Activated T-helper 1 cell treated with anti-CD3 and anti-CD28 coated beads, Interleukin-12 subunit alpha, Interleukin-12 subunit beta, Interleukin-2, Interleukin-4 antibody, amounts not matched to agents 30 ng/mL and 10 ng/mL and 1 ng/mL, durations not matched to agents 14 hours and 24 hours and 36 hours (primary cell): ENCODE measurements around the gene KRT28. TPM values are rescaled to one million over a fixed set of nuclear protein-coding genes. Genes with fewer than 3 reads are reported as not detected.
"Not testable (repeated sequence)": the region's sequence is repeated elsewhere in the genome, so short reads cannot be mapped to it uniquely, and the experiment has no call there.

Experiments
- DNase-seq: peaks from one replicate; pipeline ENCODE4 v3.0.0; 2021; ENCODE audit warnings: low spot score
- H3K27ac Mint-ChIP-seq: one replicate; pipeline ENCODE4 v1.8.0; 2021; ENCODE audit warnings: mild to moderate bottlenecking, mixed read lengths
- H3K27me3 Mint-ChIP-seq: one replicate; pipeline ENCODE4 v1.8.0; 2022; ENCODE audit warnings: mild to moderate bottlenecking, moderate library complexity, mixed read lengths; ENCODE audit not compliant: insufficient read depth
- H3K36me3 Mint-ChIP-seq: one replicate; pipeline ENCODE4 v1.8.0; 2021; ENCODE audit warnings: low read depth, mixed read lengths
- H3K4me1 Mint-ChIP-seq: one replicate; pipeline ENCODE4 v1.8.0; 2021; ENCODE audit warnings: low read depth, mixed read lengths
- H3K4me3 Mint-ChIP-seq: one replicate; pipeline ENCODE4 v1.8.0; 2021; ENCODE audit warnings: mild to moderate bottlenecking, moderate library complexity, mixed read lengths
- H3K9me3 Mint-ChIP-seq: one replicate; pipeline ENCODE4 v1.8.0; 2021; ENCODE audit warnings: mixed read lengths
- intact Hi-C: fragments of 100-400 bp; cut with micrococcal nuclease; formaldehyde crosslinking; loops from one replicate; pipeline ENCODE4 v1.15.1; 2024
- total RNA-seq: library from RNA; stranded (reverse); gene quantifications from 2 replicates; pipeline ENCODE4 v1.2.3, GENCODE V29; 2022

KRT28 gene
- total RNA-seq, 1 donor from 2014 or later: not detected

GRCh38 chr17:40755231-40755630 lies 44.5 kb downstream of the KRT28 start, which contains the start of gene KRT25:
Gene KRT25, minus strand, starts transcription at chr17:40755331. Its CDS starts 60 bp downstream, at chr17:40755271.
- H3K27me3 Mint-ChIP-seq: peaks cover 24% of the 10 kb centered on the region
- intact Hi-C loops: no loop called here
- no peak for DNase-seq
- no peaks in the 10 kb centered on the region for H3K36me3 Mint-ChIP-seq
- H3K4me1 Mint-ChIP-seq: no peaks in the 10 kb centered on the region
- H3K4me3 Mint-ChIP-seq: no peak within 1 kb of the TSS
- H3K9me3 Mint-ChIP-seq: peaks cover 26% of the 10 kb centered on the region
- H3K27ac Mint-ChIP-seq: no peak within 1 kb of the TSS

GRCh38 chr17:40753804-40754203 lies 46.0 kb downstream of the KRT28 start:
- H3K36me3 Mint-ChIP-seq: no peaks in the 10 kb centered on the region
- H3K4me3 Mint-ChIP-seq: no peak overlapping the region
- no peak for DNase-seq
- H3K4me1 Mint-ChIP-seq: no peaks in the 10 kb centered on the region
- peaks cover 12% of the 10 kb centered on the region for H3K9me3 Mint-ChIP-seq
- H3K27ac Mint-ChIP-seq: no peak overlapping the region
- H3K27me3 Mint-ChIP-seq: peaks cover 21% of the 10 kb centered on the region
- intact Hi-C loops: no loop called here

- DNase-seq: no peak
- Mint-ChIP-seq H3K9me3 (peaks cover 4% of the 10 kb centered on the region), H3K36me3 (no peaks in the 10 kb centered on the region), H3K27ac (no peak overlapping the region), H3K4me3 (no peak overlapping the region), H3K27me3 (peaks cover 26% of the 10 kb centered on the region), H3K4me1 (no peaks in the 10 kb centered on the region)
- intact Hi-C loops: no loop called here
Observed at GRCh38 chr17:40751065-40751464, 48.7 kb downstream of the KRT28 start.

- Mint-ChIP-seq H3K4me1 (no peaks in the 10 kb centered on the region), H3K36me3 (no peaks in the 10 kb centered on the region), H3K4me3 (no peak overlapping the region), H3K27ac (no peak overlapping the region), H3K27me3 (peaks cover 22% of the 10 kb centered on the region), H3K9me3 (peaks cover 4% of the 10 kb centered on the region)
- no peak for DNase-seq
- intact Hi-C loops: no loop called here
Observed at GRCh38 chr17:40750391-40750790, 49.4 kb downstream of the KRT28 start.

- peaks cover 22% of the 10 kb centered on the region for H3K27me3 Mint-ChIP-seq
Observed at GRCh38 chr17:40748666-40749065, 51.1 kb downstream of the KRT28 start.

More at GRCh38 chr17:40748666-40749065, 51.1 kb downstream of the KRT28 start:
- H3K9me3 Mint-ChIP-seq, DNase-seq, H3K36me3 Mint-ChIP-seq, H3K4me1 Mint-ChIP-seq, H3K27ac Mint-ChIP-seq, intact Hi-C loops, H3K4me3 Mint-ChIP-seq: not testable (repeated sequence)

Other genes with a start within 250 kb of the KRT28 start
- 165 and 166 TPM in 2 replicates for gene CCR7, start 234.5 kb downstream of the KRT28 start, total RNA-seq
- 125 and 132 TPM in 2 replicates for gene SMARCE1, start 152.1 kb downstream of the KRT28 start, total RNA-seq
- gene KRT222, start 134.8 kb downstream of the KRT28 start, total RNA-seq: not detected in 2 replicates
- not detected in 2 replicates for gene KRT24, start 96.2 kb downstream of the KRT28 start, total RNA-seq
- gene KRT25, start 44.6 kb downstream of the KRT28 start, total RNA-seq: not detected in 2 replicates
- gene KRT26, start 27.8 kb downstream of the KRT28 start, total RNA-seq: not detected in 2 replicates
- not detected in 2 replicates for gene KRT27, start 17.4 kb downstream of the KRT28 start, total RNA-seq
- 27.2 and 28.0 TPM in 2 replicates for gene KRT10, start 22.7 kb upstream of the KRT28 start, total RNA-seq
- gene KRT12, start 67.3 kb upstream of the KRT28 start, total RNA-seq: not detected in 2 replicates
- not detected in 2 replicates for gene KRT20, start 85.3 kb upstream of the KRT28 start, total RNA-seq
- not detected in 2 replicates for gene KRT23, start 137.7 kb upstream of the KRT28 start, total RNA-seq
- gene KRT39, start 167.0 kb upstream of the KRT28 start, total RNA-seq: not detected in 2 replicates
- not detected in 2 replicates for gene KRT40, start 184.4 kb upstream of the KRT28 start, total RNA-seq
- gene KRTAP3-3, start 194.2 kb upstream of the KRT28 start, total RNA-seq: not detected in 2 replicates
- not detected in 2 replicates for gene KRTAP3-2, start 199.9 kb upstream of the KRT28 start, total RNA-seq
- gene KRTAP3-1, start 209.2 kb upstream of the KRT28 start, total RNA-seq: not detected in 2 replicates
- not detected in 2 replicates for gene KRTAP1-5, start 227.2 kb upstream of the KRT28 start, total RNA-seq
- not detected in 2 replicates for gene KRTAP1-4, start 230.2 kb upstream of the KRT28 start, total RNA-seq
- not detected in 2 replicates for gene KRTAP1-3, start 234.9 kb upstream of the KRT28 start, total RNA-seq
- not detected in 2 replicates for gene KRTAP1-1, start 241.5 kb upstream of the KRT28 start, total RNA-seq
- not detected in 2 replicates for gene KRTAP2-1, start 247.4 kb upstream of the KRT28 start, total RNA-seq